ENCODE data around the gene ERG. TPM values are rescaled to one million over a fixed set of nuclear protein-coding genes. Genes with fewer than 3 reads are reported as not detected.

The ERG gene
- total RNA-seq, 1 experiment from 2014 or later, result 0.10 TPM

GRCh38 chr21:38389896-38390295 lies 108.4 kb downstream of the ERG start:
- DNase-seq (ENCODE audit: low read depth), result no peak

GRCh38 chr21:38389354-38389676 lies 109.0 kb downstream of the ERG start:
- DNase-seq (ENCODE audit: low read depth), result no peak

- no peak for DNase-seq (ENCODE audit: low read depth)
These were observed 109.5 kb downstream of the ERG start for GRCh38 chr21:38388647-38389353.

GRCh38 chr21:38388203-38388602 lies 110.1 kb downstream of the ERG start:
- DNase-seq (ENCODE audit: low read depth), result no peak

GRCh38 chr21:38386967-38387366 lies 111.3 kb downstream of the ERG start:
- peak; percentile 57 for DNase-seq (ENCODE audit: low read depth)

- no peak for DNase-seq (ENCODE audit: low read depth)
These were observed 112.7 kb downstream of the ERG start for GRCh38 chr21:38385427-38386175.

- DNase-seq (ENCODE audit: low read depth), result no peak
These were observed 113.4 kb downstream of the ERG start for GRCh38 chr21:38384675-38385426.

- DNase-seq (ENCODE audit: low read depth), result no peak
These were observed 114.1 kb downstream of the ERG start for GRCh38 chr21:38384238-38384560.

GRCh38 chr21:38383411-38384237 lies 114.7 kb downstream of the ERG start:
- no peak for DNase-seq (ENCODE audit: low read depth)

- DNase-seq (ENCODE audit: low read depth), result peak; percentile 38
These were observed 117.7 kb downstream of the ERG start for GRCh38 chr21:38380481-38381137.

GRCh38 chr21:38379147-38379546 lies 119.1 kb downstream of the ERG start:
- peak; percentile 32 for DNase-seq (ENCODE audit: low read depth)

GRCh38 chr21:38377165-38378088 lies 120.8 kb downstream of the ERG start:
- peak; percentile 46 for DNase-seq (ENCODE audit: low read depth)

GRCh38 chr21:38376693-38377092 lies 121.6 kb downstream of the ERG start:
- DNase-seq (ENCODE audit: low read depth), result no peak

- no peak for DNase-seq (ENCODE audit: low read depth)
These were observed 122.0 kb downstream of the ERG start for GRCh38 chr21:38376235-38376634.

GRCh38 chr21:38367646-38368045 lies 130.6 kb downstream of the ERG start:
- DNase-seq (ENCODE audit: low read depth), result no peak

- DNase-seq (ENCODE audit: low read depth), result no peak
These were observed 132.8 kb downstream of the ERG start for GRCh38 chr21:38365521-38365920.

GRCh38 chr21:38363693-38364092 lies 134.6 kb downstream of the ERG start:
- no peak for DNase-seq (ENCODE audit: low read depth)

GRCh38 chr21:38361324-38361723 lies 137.0 kb downstream of the ERG start:
- no peak for DNase-seq (ENCODE audit: low read depth)

GRCh38 chr21:38359835-38360234 lies 138.4 kb downstream of the ERG start:
- DNase-seq (ENCODE audit: low read depth), result no peak

- no peak for DNase-seq (ENCODE audit: low read depth)
These were observed 139.2 kb downstream of the ERG start for GRCh38 chr21:38359090-38359489.

Measured in M059J (cell line).